Sigmoid colon (tissue), 7 donors: ENCODE measurements around the gene KRTAP12-2. TPM values are rescaled to one million over a fixed set of nuclear protein-coding genes. Genes with fewer than 3 reads are reported as not detected.

Experiments
- DNase-seq: peaks from one replicate; pipeline ENCODE4 v3.0.0-alpha.2; 2019
- H3K27ac ChIP-seq, 4 donors: fragments of 200-600 bp; sonication (generic); one replicate each; pipeline ENCODE4 v1.5.1; 2016 to 2019; ENCODE audit warnings: mild to moderate bottlenecking in 1 of 4
- H3K27me3 ChIP-seq, 3 donors: fragments of 200-600 bp; sonication (generic); one replicate each; pipeline ENCODE4 v1.5.1; 2019; ENCODE audit warnings: mild to moderate bottlenecking in 1 of 3
- H3K36me3 ChIP-seq, 4 donors: fragments of 200-600 bp; sonication (generic); one replicate each; pipeline ENCODE4 v1.5.1; 2016 to 2019
- H3K4me1 ChIP-seq, 4 donors: fragments of 200-600 bp; sonication (generic); one replicate each; pipeline ENCODE4 v1.5.1; 2017 to 2019
- H3K4me3 ChIP-seq, 4 donors: fragments of 200-600 bp; sonication (generic); one replicate each; pipeline ENCODE4 v1.5.1; 2017 to 2019; ENCODE audit warnings: mild to moderate bottlenecking in 2 of 4, moderate library complexity in 1 of 4
- H3K9me3 ChIP-seq, 4 donors: fragments of 200-600 bp in 3 of 4; sonication (generic) in 3 of 4; one replicate each; pipeline versions ENCODE4 v1.5.1 to v1.6.1; 2013 to 2019
- EP300 ChIP-seq, 4 donors: sonication (generic); formaldehyde crosslinking; IDR thresholded peaks; one replicate each; pipeline ENCODE4 v1.6.1; 2017; ENCODE audit warnings: antibody characterized with exemption in 4 of 4
- POLR2A ChIP-seq, 2 donors: fragments of 450-650 bp; IDR thresholded peaks; one replicate each; pipeline ENCODE4 v1.6.1; 2016; ENCODE audit warnings: antibody characterized with exemption in 2 of 2, mild to moderate bottlenecking in 2 of 2, moderate library complexity in 2 of 2
- POLR2AphosphoS5 ChIP-seq, 4 donors: sonication (generic); formaldehyde crosslinking; IDR thresholded peaks; one replicate each; pipeline ENCODE4 v1.6.1; 2017; ENCODE audit warnings: antibody characterized with exemption in 4 of 4
- WGBS, 2 donors: extraction: QIAGEN DNeasy Blood & Tissue Kit; methylation state at CpG; one replicate each; pipeline ENCODE4 v1.1.7; 2013; 5-methylcytosine and 5-hydroxymethylcytosine counted together
- intact Hi-C: fragments of 100-400 bp; cut with DNase I; formaldehyde crosslinking; loops from one replicate; pipeline ENCODE4 v1.15.1; 2023
- polyA plus RNA-seq, 3 donors: library from polyadenylated mRNA; stranded (reverse); fragments of 200-250 nt; gene quantifications; one replicate each; pipeline ENCODE4 v1.2.3, GENCODE V29; 2013
- total RNA-seq, 4 donors: library from RNA; depleted of rRNA; stranded (reverse); fragments of >200 nt; gene quantifications; one replicate each; pipeline ENCODE4 v1.1.0, GENCODE V29; 2016
- TF ChIP-seq, protein P1 (sequence below), 4 experiments: fragments of 450-650 bp in 3 of 4; fragments of 200-600 bp in 1 of 4; IDR thresholded peaks; one replicate each; pipeline ENCODE4 v1.5.1; 2016 to 2019; ENCODE audit warnings: antibody characterized with exemption in 4 of 4, mild to moderate bottlenecking in 3 of 4, moderate library complexity in 2 of 4
- donor health status: healthy with polysubstance abuse.
- donor health status: Bipolar disorder and iron deficiency.
- donor health status: healthy.

Gene KRTAP12-2
- total and polyA plus RNA-seq, 7 donors = not detected

DNA sequence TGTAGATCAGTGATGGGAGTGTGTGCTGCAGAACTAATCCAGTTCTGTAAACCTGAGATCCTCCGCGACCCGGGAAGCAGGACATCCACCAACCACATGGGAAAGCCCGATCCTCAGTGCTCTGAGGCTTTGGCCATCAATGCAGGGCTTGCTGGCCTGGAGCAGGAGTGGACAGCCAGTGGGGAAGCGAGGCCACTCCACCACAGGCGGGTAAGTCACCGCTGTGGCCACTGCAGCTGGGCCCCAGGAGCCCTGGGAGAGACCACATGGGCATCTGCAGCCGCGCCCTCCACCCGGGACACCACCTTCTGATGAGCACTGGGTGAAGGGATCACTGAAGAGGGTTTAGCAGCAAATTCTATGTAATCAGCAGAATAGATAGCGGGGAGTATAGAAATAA, 14.4 kb upstream of the KRTAP12-2 start:
- no peaks in the 10 kb centered on the region for H3K4me1 ChIP-seq
- no peak overlapping the region for H3K27ac ChIP-seq
- intact Hi-C loops = no loop called here
- no peaks in the 10 kb centered on the region for H3K36me3 ChIP-seq
- no peak for DNase-seq
- H3K9me3 ChIP-seq = no peaks in the 10 kb centered on the region
- H3K4me3 ChIP-seq = no peak overlapping the region
- TF ChIP-seq, protein P1, sequence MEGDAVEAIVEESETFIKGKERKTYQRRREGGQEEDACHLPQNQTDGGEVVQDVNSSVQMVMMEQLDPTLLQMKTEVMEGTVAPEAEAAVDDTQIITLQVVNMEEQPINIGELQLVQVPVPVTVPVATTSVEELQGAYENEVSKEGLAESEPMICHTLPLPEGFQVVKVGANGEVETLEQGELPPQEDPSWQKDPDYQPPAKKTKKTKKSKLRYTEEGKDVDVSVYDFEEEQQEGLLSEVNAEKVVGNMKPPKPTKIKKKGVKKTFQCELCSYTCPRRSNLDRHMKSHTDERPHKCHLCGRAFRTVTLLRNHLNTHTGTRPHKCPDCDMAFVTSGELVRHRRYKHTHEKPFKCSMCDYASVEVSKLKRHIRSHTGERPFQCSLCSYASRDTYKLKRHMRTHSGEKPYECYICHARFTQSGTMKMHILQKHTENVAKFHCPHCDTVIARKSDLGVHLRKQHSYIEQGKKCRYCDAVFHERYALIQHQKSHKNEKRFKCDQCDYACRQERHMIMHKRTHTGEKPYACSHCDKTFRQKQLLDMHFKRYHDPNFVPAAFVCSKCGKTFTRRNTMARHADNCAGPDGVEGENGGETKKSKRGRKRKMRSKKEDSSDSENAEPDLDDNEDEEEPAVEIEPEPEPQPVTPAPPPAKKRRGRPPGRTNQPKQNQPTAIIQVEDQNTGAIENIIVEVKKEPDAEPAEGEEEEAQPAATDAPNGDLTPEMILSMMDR (IDR thresholded peaks at IDR 0.05) = no peak
- TF ChIP-seq POLR2AphosphoS5 (IDR thresholded peaks at IDR 0.05) = no peak
- TF ChIP-seq EP300 (IDR thresholded peaks at IDR 0.05) = no peak
- no peak for TF ChIP-seq POLR2A (IDR thresholded peaks at IDR 0.05)
- peaks cover 0 to 11% (median 0%) of the 10 kb centered on the region in 3 donors for H3K27me3 ChIP-seq
- 70 to 78% methylated on average over 11 of the region's 11 CpGs for WGBS, 2 donors

DNA sequence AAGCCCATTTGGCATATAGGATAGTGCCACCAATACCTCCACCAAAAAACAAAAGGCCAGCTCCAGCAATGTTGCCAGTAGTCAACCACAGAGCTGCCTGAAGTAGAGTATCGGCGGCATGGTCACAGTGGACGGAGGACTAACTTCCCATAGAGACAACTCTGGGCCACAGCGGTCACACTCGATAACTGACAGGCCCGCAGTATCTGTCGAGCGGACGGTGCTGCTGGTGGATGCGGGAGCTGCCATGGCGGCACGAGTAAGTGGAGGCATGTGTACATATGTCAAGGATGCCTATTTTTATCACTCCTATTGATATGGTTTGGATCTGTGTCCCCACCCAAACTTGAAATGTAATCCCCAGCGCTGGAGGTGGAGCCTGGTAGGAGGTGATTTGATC, 11.2 kb upstream of the KRTAP12-2 start:
- WGBS, 2 donors = 90 to 95% methylated on average over 13 of the region's 13 CpGs
- intact Hi-C loops = no loop called here
- Histone ChIP-seq H3K4me1 (no peaks in the 10 kb centered on the region), H3K9me3 (peaks cover 0 to 3% (median 0%) of the 10 kb centered on the region in 4 donors), H3K4me3 (no peak overlapping the region), H3K27me3 (peaks cover 0 to 5% (median 0%) of the 10 kb centered on the region in 3 donors), H3K36me3 (no peaks in the 10 kb centered on the region), H3K27ac (no peak overlapping the region)
- TF ChIP-seq POLR2AphosphoS5 (IDR thresholded peaks at IDR 0.05) (no peak), POLR2A (IDR thresholded peaks at IDR 0.05) (no peak), EP300 (IDR thresholded peaks at IDR 0.05) (no peak)
- TF ChIP-seq, protein P1 (IDR thresholded peaks at IDR 0.05) = no peak
- DNase-seq = no peak

- no peak for DNase-seq
- Histone ChIP-seq H3K9me3 (peaks cover 0 to 13% (median 0%) of the 10 kb centered on the region in 4 donors), H3K4me3 (no peak overlapping the region), H3K27ac (no peak overlapping the region), H3K4me1 (no peaks in the 10 kb centered on the region), H3K36me3 (no peaks in the 10 kb centered on the region), H3K27me3 (peaks cover 0 to 5% (median 0%) of the 10 kb centered on the region in 3 donors)
- intact Hi-C loops = no loop called here
- WGBS, 2 donors = 94 to 100% methylated on average over 1 of the region's 1 CpG
- TF ChIP-seq POLR2A (IDR thresholded peaks at IDR 0.05) (no peak), EP300 (IDR thresholded peaks at IDR 0.05) (no peak), POLR2AphosphoS5 (IDR thresholded peaks at IDR 0.05) (no peak)
- TF ChIP-seq, protein P1 (IDR thresholded peaks at IDR 0.05) = no peak
Observed at GRCh38 chr21:44671911-44672310, 5.2 kb upstream of the KRTAP12-2 start.

GRCh38 chr21:44670642-44671432, 4.1 kb upstream of the KRTAP12-2 start:
- TF ChIP-seq, protein P1 (IDR thresholded peaks at IDR 0.05) = no peak
- no peak for TF ChIP-seq POLR2AphosphoS5 (IDR thresholded peaks at IDR 0.05)
- no peak for TF ChIP-seq EP300 (IDR thresholded peaks at IDR 0.05)
- no peak for TF ChIP-seq POLR2A (IDR thresholded peaks at IDR 0.05)
- Histone ChIP-seq H3K27me3 (peaks cover 0 to 5% (median 0%) of the 10 kb centered on the region in 3 donors), H3K4me1 (no peaks in the 10 kb centered on the region), H3K36me3 (no peaks in the 10 kb centered on the region), H3K27ac (no peak overlapping the region), H3K4me3 (no peak overlapping the region), H3K9me3 (peaks cover 0 to 13% (median 0%) of the 10 kb centered on the region in 4 donors)
- DNase-seq = no peak
- WGBS, 2 donors = 69 to 82% methylated on average over 3 of the region's 3 CpGs
- intact Hi-C loops = no loop called here
